ENCODE data around the gene KRT76.
"Not testable (repeated sequence)": the region's sequence is repeated elsewhere in the genome, so short reads cannot be mapped to it uniquely, and the experiment has no call there.

The KRT76 gene

GRCh38 chr12:52781399-52782082 is 4.4 kb upstream of the KRT76 start:
- DNase-seq (ENCODE audit: low read depth in 2 of 2): no peak

- no peak for DNase-seq (ENCODE audit: low read depth in 2 of 2)
Observed at GRCh38 chr12:52779914-52780313, 2.8 kb upstream of the KRT76 start.

- DNase-seq (ENCODE audit: low read depth in 2 of 2): no peak
Observed at GRCh38 chr12:52778833-52779232, 1.7 kb upstream of the KRT76 start.

GRCh38 chr12:52777566-52777965 is 421 bp upstream of the KRT76 start:
- no peak for DNase-seq (ENCODE audit: low read depth in 2 of 2)

GRCh38 chr12:52776435-52776834 is 710 bp downstream of the KRT76 start:
- no peak for DNase-seq (ENCODE audit: low read depth in 2 of 2)

GRCh38 chr12:52774629-52775250 is 2.4 kb downstream of the KRT76 start:
- no peak for DNase-seq (ENCODE audit: low read depth in 2 of 2)

- no peak for DNase-seq (ENCODE audit: low read depth in 2 of 2)
Observed at GRCh38 chr12:52772772-52773171, 4.4 kb downstream of the KRT76 start.

GRCh38 chr12:52772188-52772587 is 5.0 kb downstream of the KRT76 start:
- no peak for DNase-seq (ENCODE audit: low read depth in 2 of 2)

- no peak for DNase-seq (ENCODE audit: low read depth in 2 of 2)
Observed at GRCh38 chr12:52771505-52771904, 5.6 kb downstream of the KRT76 start.

- DNase-seq (ENCODE audit: low read depth in 2 of 2): no peak
Observed at GRCh38 chr12:52771088-52771487, 6.1 kb downstream of the KRT76 start.

- no peak for DNase-seq (ENCODE audit: low read depth in 2 of 2)
Observed at GRCh38 chr12:52769946-52770345, 7.2 kb downstream of the KRT76 start.

- no peak for DNase-seq (ENCODE audit: low read depth in 2 of 2)
Observed at GRCh38 chr12:52769354-52769753, 7.8 kb downstream of the KRT76 start.

- DNase-seq (ENCODE audit: low read depth in 2 of 2): no peak
Observed at GRCh38 chr12:52768479-52769200, 8.5 kb downstream of the KRT76 start.

- DNase-seq (ENCODE audit: low read depth in 2 of 2): no peak
Observed at GRCh38 chr12:52767427-52767826, 9.7 kb downstream of the KRT76 start.

- DNase-seq (ENCODE audit: low read depth in 2 of 2): no peak
Observed at GRCh38 chr12:52767020-52767379, 10.1 kb downstream of the KRT76 start.

GRCh38 chr12:52766351-52767019 is 10.7 kb downstream of the KRT76 start:
- DNase-seq (ENCODE audit: low read depth in 2 of 2): no peak

GRCh38 chr12:52765702-52766101 is 11.4 kb downstream of the KRT76 start:
- no peak for DNase-seq (ENCODE audit: low read depth in 2 of 2)

- no peak for DNase-seq (ENCODE audit: low read depth in 2 of 2)
Observed at GRCh38 chr12:52763991-52764390, 13.2 kb downstream of the KRT76 start.

GRCh38 chr12:52763036-52763659 is 14.0 kb downstream of the KRT76 start:
- DNase-seq (ENCODE audit: low read depth in 2 of 2): no peak

- DNase-seq (ENCODE audit: low read depth in 2 of 2): no peak
Observed at GRCh38 chr12:52761802-52762201, 15.3 kb downstream of the KRT76 start.

GRCh38 chr12:52761218-52761617 is 15.9 kb downstream of the KRT76 start:
- not testable (repeated sequence) for DNase-seq (ENCODE audit: low read depth in 2 of 2)

GRCh38 chr12:52760623-52761022 is 16.5 kb downstream of the KRT76 start:
- DNase-seq (ENCODE audit: low read depth in 2 of 2): no peak
